Activated T-helper 9 cell treated with anti-CD3 and anti-CD28 coated beads, Interleukin-2, amount 50 U/mL, for 16 hours (primary cell): ENCODE data around the gene CD44.

Experiments
- DNase-seq: peaks from one replicate; pipeline ENCODE4 v3.0.0-alpha.2; 2020; ENCODE audit warnings: low read depth

CD44 gene

DNA sequence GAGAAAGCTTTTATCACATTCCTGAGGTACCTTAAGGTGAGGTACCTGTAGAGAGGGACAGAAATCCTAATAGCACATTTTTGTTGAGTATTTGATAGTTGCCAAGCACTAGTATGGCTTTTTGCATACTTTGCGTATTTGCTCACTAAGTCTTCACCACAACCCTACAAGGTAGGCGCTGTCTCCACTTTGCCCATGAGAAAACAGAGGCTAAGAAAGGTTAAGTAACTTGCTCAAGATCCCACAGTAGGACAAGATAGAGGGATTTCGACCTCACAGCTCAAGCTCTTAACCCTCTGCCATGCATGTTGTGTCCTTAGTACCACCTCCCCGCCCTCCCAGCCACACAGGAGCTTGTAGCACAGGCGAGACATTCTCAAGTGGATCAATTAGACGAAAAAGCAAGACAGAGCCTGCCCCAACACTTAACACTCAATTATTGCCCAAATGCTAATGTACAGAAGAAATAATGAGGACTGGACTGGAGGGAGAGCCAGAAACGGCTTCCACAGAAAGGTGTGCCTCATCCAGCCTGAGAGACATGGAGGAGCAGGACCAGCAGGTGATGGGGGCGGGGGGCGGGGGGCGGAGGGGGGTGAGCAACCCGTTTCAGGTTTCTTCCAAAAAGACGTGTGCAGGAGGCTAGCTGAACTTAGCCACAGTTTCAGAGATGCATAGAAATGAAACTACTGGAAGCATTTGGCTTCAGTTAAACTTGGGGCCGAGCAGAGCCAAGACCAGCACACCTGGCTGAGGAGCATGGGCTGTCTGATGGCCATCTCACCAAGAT lies 26.7 kb upstream of the CD44 start:
- no peak for DNase-seq

DNA sequence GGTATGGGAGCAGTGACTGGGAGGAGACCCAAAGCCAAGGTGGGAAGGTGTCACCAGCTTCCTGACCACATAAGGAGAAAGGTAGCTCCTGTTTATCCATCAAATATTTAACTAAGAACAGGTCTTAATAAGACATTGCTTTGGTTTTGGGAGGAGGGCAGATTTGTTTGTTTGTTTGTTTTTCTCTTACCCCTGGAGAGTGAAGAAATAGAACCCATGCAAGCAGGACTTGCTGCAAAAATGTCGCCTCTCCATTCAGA lies 26.2 kb upstream of the CD44 start:
- DNase-seq = no peak

GRCh38 chr11:35114906-35115687 lies 23.9 kb upstream of the CD44 start:
- DNase-seq = no peak

DNA sequence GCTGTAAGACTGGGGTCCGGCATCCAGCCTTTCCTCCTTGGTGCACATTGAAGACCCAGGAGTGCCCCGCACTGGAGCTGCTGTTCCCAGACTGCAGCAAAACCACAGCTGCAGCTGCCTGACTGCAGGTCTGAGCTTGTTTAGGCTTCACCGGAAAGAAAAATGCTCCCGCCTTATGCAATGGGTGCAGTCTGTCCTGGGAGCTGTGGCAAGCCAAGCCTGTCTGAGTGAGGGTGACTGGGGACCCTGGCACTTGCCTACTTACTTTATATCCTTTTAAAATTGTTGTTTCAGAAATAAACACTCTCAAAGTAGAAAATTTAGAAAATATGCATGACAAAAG lies 23.3 kb upstream of the CD44 start:
- no peak for DNase-seq

DNA sequence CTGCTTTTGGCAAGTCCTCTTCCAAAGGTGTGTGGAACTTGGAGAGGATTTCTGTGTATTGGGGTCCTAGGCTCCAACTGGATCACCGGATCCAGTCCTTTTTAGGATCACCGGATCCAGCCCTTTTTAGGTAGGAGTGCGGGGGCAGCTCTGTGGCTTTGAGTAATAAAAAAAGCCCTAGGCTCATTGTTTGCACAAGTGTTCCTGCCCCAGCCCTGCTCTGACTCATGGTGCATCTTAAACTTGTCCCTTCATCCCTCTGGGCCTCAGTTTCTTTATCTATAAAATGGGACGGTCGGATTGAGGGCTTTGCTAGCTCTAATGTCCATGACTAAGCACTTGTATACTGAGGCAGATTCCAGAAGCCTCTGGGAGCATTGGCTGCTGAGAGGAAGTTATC lies 22.7 kb upstream of the CD44 start:
- no peak for DNase-seq

GRCh38 chr11:35116762-35117640 lies 22.0 kb upstream of the CD44 start:
- no peak for DNase-seq

- DNase-seq = no peak
Measured at GRCh38 chr11:35118906-35119305, 20.1 kb upstream of the CD44 start.

GRCh38 chr11:35121326-35121865 lies 17.6 kb upstream of the CD44 start:
- no peak for DNase-seq

DNA sequence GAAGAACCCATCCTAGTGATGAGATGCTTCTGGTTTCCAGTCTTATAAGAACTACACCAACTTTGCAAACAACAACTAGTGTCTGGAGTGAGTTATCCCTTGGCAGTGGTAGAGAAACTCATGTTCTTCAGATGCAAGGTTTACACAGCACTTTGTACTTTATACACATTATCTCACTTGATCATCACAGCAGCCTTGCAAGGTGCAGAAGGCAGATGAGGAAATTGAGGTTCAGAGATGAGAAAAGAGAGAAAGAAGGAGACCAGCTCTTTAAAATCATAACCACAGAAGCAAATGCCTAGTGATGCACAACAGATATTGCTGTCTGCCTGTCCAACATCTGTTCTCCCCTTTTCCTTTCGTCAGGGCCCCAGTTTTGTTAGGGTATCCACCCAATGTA lies 16.7 kb upstream of the CD44 start:
- no peak for DNase-seq

DNA sequence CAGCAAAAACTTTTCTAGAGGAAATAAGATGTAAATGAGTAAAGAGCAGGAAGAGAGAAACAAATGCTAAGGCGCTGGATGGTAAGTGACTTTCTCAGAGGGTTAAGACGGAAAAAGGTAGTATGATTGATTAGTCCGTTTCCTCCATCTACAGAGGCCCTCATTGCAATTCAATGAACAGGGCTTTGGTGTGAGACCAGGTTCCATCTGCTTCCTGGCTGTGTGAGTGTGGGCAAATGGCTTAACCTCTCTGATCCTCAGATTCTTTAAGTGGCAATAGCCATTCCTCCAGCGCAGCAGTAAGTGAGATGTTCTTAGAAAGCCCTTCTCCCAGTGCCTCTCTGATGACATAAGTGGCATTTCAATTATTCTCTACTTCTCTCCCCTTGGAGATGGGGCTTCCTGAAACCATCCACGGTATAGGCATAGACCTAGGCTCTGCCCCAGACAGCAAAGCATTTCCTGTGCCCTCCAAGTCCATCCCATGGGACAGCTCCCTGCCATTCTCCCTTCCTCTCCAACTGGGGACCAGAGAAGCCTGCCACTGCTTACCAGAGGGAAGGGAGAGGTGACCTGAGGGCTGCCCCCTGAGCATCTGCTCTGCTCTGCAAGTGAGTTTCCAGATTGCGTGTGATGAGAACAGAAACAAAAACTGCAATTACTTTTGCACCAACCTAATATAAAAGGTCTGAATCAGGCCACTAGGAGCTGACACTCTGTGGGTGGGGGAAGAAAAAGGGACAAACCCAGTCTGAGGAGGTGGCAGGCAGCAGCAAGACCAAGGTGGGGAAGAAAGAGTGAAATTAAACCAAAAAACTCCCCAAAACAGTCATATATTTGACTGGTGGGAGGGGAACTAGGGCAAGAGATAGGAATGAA lies 12.7 kb upstream of the CD44 start:
- peak; percentile 27 for DNase-seq

DNA sequence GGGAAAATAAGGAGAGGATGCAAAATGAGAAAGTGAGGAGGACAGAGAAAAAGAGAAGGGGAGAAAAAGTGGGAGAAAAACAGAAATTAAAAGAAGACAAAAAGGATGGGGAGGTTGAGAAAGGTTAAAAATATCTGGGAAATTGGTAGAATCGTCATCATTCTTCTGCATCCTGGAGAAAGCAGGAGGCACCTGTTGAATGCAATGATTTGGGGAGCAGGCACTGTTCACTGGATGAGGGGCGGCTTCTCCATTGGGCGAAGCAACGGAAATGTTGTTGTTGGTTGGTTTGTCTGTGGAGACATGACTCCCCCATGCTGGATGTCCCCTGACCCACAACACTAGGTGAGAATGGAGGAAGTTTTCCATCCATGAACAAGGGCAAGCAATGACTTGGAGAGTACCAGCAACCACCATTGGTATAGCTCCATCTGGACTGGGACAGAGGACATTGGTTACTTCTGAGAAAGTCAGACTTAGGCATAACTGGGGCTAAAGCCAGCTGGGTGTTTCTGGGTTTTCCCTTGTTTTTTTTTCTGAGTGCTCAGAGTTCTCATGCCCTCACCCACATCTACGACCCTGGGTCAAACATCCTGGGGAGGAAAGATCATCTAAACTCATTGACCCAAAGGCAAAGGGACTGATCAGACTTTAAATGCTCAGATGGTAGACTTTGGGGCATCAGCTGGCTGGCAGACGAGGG lies 11.9 kb upstream of the CD44 start:
- DNase-seq = no peak

- DNase-seq = no peak
Measured at GRCh38 chr11:35127619-35128018, 11.4 kb upstream of the CD44 start.

GRCh38 chr11:35131094-35131493 lies 7.9 kb upstream of the CD44 start:
- DNase-seq = no peak

GRCh38 chr11:35131886-35132285 lies 7.1 kb upstream of the CD44 start:
- no peak for DNase-seq

DNA sequence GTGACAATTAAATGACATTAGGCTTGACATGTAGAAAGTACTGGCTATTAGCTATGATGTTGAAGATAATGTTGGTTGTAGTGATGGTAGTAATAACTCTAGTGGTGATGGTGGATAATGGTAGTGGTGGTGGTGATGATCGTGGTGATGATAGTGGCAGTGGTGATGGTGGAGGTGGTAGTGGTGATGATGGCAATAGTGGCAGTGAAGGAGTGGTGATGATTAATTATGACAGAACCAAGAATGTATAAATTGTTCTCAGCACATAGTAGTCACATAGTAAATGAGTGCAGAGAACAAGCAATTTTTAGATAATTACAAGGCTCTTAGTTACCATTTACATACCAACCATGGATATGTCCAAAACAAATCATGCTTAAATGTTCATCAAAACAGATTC lies 5.3 kb upstream of the CD44 start:
- no peak for DNase-seq

- DNase-seq = no peak
Measured at GRCh38 chr11:35134403-35135148, 4.4 kb upstream of the CD44 start.

DNA sequence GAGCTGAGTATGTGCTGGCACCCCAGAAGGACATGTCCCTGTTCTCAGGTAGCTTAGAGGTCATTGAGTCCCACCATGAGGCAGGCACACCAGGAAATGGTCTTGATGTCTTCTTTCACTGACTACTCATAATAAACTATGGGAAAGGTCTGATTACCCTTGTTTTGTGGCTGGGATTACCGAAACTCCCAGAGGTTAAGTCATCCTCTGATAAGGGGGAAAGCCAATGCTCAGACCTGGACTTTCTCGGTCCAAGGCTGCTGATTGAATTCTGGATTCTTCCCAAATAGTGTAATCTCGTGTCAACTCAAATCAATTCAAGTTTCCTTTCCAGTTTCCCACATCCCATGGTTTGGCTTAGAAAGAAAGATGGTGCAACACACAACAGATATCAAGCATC lies 3.7 kb upstream of the CD44 start:
- no peak for DNase-seq

DNA sequence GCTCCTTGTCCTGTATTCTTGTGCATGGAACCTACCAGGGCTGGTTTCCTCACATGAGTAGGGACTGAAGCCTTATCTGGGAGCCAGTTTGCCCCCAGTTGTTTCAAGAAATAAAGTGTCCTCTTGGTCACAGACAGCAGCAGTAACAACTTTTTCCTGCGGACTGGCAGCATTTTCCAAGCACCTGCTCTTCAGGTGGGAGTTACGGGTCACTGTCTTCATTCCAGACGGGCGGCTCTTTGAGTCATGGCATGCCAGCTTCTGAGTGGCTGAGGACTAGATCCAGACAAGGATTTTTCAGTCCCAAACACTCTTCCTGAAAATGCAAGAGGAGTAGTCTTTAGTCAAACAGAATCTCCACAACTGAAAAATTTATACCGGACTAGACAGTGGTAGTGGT lies 2.7 kb upstream of the CD44 start:
- DNase-seq = no peak

GRCh38 chr11:35138058-35138457 lies 913 bp upstream of the CD44 start:
- no peak for DNase-seq

DNA sequence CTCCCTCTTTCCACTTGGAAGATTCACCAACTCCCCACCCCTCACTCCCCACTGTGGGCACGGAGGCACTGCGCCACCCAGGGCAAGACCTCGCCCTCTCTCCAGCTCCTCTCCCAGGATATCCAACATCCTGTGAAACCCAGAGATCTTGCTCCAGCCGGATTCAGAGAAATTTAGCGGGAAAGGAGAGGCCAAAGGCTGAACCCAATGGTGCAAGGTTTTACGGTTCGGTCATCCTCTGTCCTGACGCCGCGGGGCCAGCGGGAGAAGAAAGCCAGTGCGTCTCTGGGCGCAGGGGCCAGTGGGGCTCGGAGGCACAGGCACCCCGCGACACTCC lies 397 bp upstream of the CD44 start:
- no peak for DNase-seq
